H9 (cell line): ENCODE results near the gene SLC1A5. TPM values are rescaled to one million over a fixed set of nuclear protein-coding genes. Genes with fewer than 3 reads are reported as not detected.

Experiments used
- DNase-seq: peaks from one replicate; pipeline ENCODE4 v3.0.0-alpha.2; 2017
- H2AFZ ChIP-seq: one replicate; pipeline ENCODE4 v1.6.1; 2013; ENCODE audit warnings: mild to moderate bottlenecking, low read length, control low read depth, moderate library complexity
- H2AK5ac ChIP-seq: 2 replicates; pipeline ENCODE4 v1.6.1; 2013; ENCODE audit warnings: low read length, control low read depth, mixed read lengths; ENCODE audit not compliant: insufficient read length
- H2BK120ac ChIP-seq: one replicate; pipeline ENCODE4 v1.6.1; 2013; ENCODE audit warnings: low read depth, mild to moderate bottlenecking, low read length, control low read depth, inconsistent platforms; ENCODE audit not compliant: poor library complexity, severe bottlenecking
- H2BK12ac ChIP-seq: 2 replicates; pipeline ENCODE4 v1.6.1; 2013; ENCODE audit warnings: low read length, control low read depth, mixed read lengths, low read depth; ENCODE audit not compliant: insufficient read length
- H2BK15ac ChIP-seq: 2 replicates; pipeline ENCODE4 v1.6.1; 2013; ENCODE audit warnings: low read depth, low read length, control low read depth
- H2BK20ac ChIP-seq: one replicate; pipeline ENCODE4 v1.6.1; 2013; ENCODE audit warnings: low read depth, mild to moderate bottlenecking, low read length, control low read depth, inconsistent platforms; ENCODE audit not compliant: poor library complexity, severe bottlenecking
- H2BK5ac ChIP-seq: 2 replicates; pipeline ENCODE4 v1.6.1; 2013; ENCODE audit warnings: low read length, control low read depth, mixed read lengths; ENCODE audit not compliant: insufficient read length
- H3K14ac ChIP-seq: 2 replicates; pipeline ENCODE4 v1.6.1; 2013; ENCODE audit warnings: low read length, control low read depth; ENCODE audit not compliant: insufficient read depth
- H3K18ac ChIP-seq: 2 replicates; pipeline ENCODE4 v1.6.1; 2013; ENCODE audit warnings: low read depth, mild to moderate bottlenecking, mixed read lengths, low read length, control low read depth; ENCODE audit not compliant: insufficient read length
- H3K23ac ChIP-seq: 2 replicates; pipeline ENCODE4 v1.6.1; 2013; ENCODE audit warnings: low read length, control low read depth, mixed read lengths, low read depth; ENCODE audit not compliant: insufficient read length
- H3K23me2 ChIP-seq: 2 replicates; pipeline ENCODE4 v1.6.1; 2013; ENCODE audit warnings: low read depth, mild to moderate bottlenecking, mixed read lengths, low read length, control low read depth; ENCODE audit not compliant: insufficient read length, poor library complexity, severe bottlenecking
- H3K27ac ChIP-seq: 2 replicates; pipeline ENCODE4 v1.5.1; 2013; ENCODE audit warnings: low read length, control low read depth, mixed read lengths, low read depth; ENCODE audit not compliant: insufficient read length
- H3K27me3 ChIP-seq: 2 replicates; pipeline ENCODE4 v1.6.1; 2013; ENCODE audit warnings: low read length, control low read depth, inconsistent platforms; ENCODE audit not compliant: insufficient read depth
- H3K4ac ChIP-seq: 2 replicates; pipeline ENCODE4 v1.6.1; 2013; ENCODE audit warnings: low read depth, mild to moderate bottlenecking, control low read depth, inconsistent platforms, low read length, moderate library complexity
- H3K4me1 ChIP-seq: 2 replicates; pipeline ENCODE4 v1.6.1; 2013; ENCODE audit warnings: low read length, control low read depth, inconsistent platforms; ENCODE audit not compliant: insufficient read depth
- H3K4me2 ChIP-seq: 2 replicates; pipeline ENCODE4 v1.6.1; 2013; ENCODE audit warnings: low read length, control low read depth, mixed read lengths; ENCODE audit not compliant: insufficient read length, insufficient read depth
- H3K56ac ChIP-seq: 2 replicates; pipeline ENCODE4 v1.6.1; 2013; ENCODE audit warnings: low read depth, mild to moderate bottlenecking, mixed read lengths, low read length, control low read depth; ENCODE audit not compliant: insufficient read length
- H3K79me1 ChIP-seq: 2 replicates; pipeline ENCODE4 v1.6.1; 2013; ENCODE audit warnings: low read depth, mild to moderate bottlenecking, moderate library complexity, low read length, control low read depth, inconsistent platforms; ENCODE audit not compliant: insufficient read depth, poor library complexity, severe bottlenecking
- H3K79me2 ChIP-seq: 2 replicates; pipeline ENCODE4 v1.6.1; 2013; ENCODE audit warnings: low read length, control low read depth, inconsistent platforms; ENCODE audit not compliant: insufficient read depth
- H3K9ac ChIP-seq: 2 replicates; pipeline ENCODE4 v1.6.1; 2013; ENCODE audit warnings: low read length, control low read depth, mixed read lengths; ENCODE audit not compliant: insufficient read length; ENCODE audit errors: extremely low read depth
- H3K9me3 ChIP-seq: one replicate; pipeline ENCODE4 v1.6.1; 2013; ENCODE audit warnings: low read depth, low read length, inconsistent platforms; ENCODE audit not compliant: control insufficient read depth
- H3T11ph ChIP-seq: one replicate; pipeline ENCODE4 v1.6.1; 2013; ENCODE audit warnings: mild to moderate bottlenecking, low read length, control low read depth, inconsistent platforms
- H4K20me1 ChIP-seq: one replicate; pipeline ENCODE4 v1.6.1; 2013; ENCODE audit not compliant: control insufficient read depth, insufficient read length, insufficient read depth
- H4K5ac ChIP-seq: 2 replicates; pipeline ENCODE4 v1.6.1; 2013; ENCODE audit warnings: low read depth, mild to moderate bottlenecking, mixed read lengths, low read length, control low read depth; ENCODE audit not compliant: insufficient read length
- H4K8ac ChIP-seq: replicated peaks from 2 replicates; pipeline ENCODE4 v1.6.1; 2013; ENCODE audit warnings: low read length, control low read depth, mixed read lengths, low read depth; ENCODE audit not compliant: insufficient read length
- H4K91ac ChIP-seq: 2 replicates; pipeline ENCODE4 v1.6.1; 2013; ENCODE audit warnings: low read depth, mild to moderate bottlenecking, moderate library complexity, mixed read lengths, low read length, control low read depth; ENCODE audit not compliant: insufficient read length
- H3K27ac Mint-ChIP-seq, 3 experiments: 2 replicates in 2 of 3; 3 replicates in 1 of 3; pipeline ENCODE4 v1.8.0; 2020 to 2021; ENCODE audit warnings: mixed read lengths in 3 of 3, mild to moderate bottlenecking in 1 of 3, moderate library complexity in 1 of 3
- H3K27me3 Mint-ChIP-seq: 2 replicates; pipeline ENCODE4 v1.8.0; 2021; ENCODE audit warnings: low read depth, mild to moderate bottlenecking, moderate library complexity, mixed read lengths
- H3K36me3 Mint-ChIP-seq, 3 experiments: 2 replicates in 2 of 3; 3 replicates in 1 of 3; pipeline ENCODE4 v1.8.0; 2020 to 2021; ENCODE audit warnings: low read depth in 3 of 3, mixed read lengths in 3 of 3; ENCODE audit not compliant: insufficient read depth in 1 of 3
- H3K4me1 Mint-ChIP-seq, 2 experiments: 2 replicates each; pipeline ENCODE4 v1.8.0; 2020; ENCODE audit warnings: mixed read lengths in 2 of 2
- H3K4me3 Mint-ChIP-seq, 2 experiments: 2 replicates in 1 of 2; 3 replicates in 1 of 2; pipeline ENCODE4 v1.8.0; 2020 to 2021; ENCODE audit warnings: mild to moderate bottlenecking in 2 of 2, mixed read lengths in 2 of 2, moderate library complexity in 1 of 2
- H3K9me3 Mint-ChIP-seq, 2 experiments: 2 replicates in 1 of 2; 3 replicates in 1 of 2; pipeline ENCODE4 v1.8.0; 2020; ENCODE audit warnings: mild to moderate bottlenecking in 2 of 2, mixed read lengths in 2 of 2, moderate library complexity in 1 of 2
- CTCF ChIP-seq: fragments of 200-600 bp; sonication (generic); conservative IDR thresholded peaks from 3 replicates; pipeline ENCODE4 v1.8.0; 2021; ENCODE audit warnings: antibody characterized with exemption, mild to moderate bottlenecking
- WGBS: extraction: QIAGEN DNeasy Blood & Tissue Kit; methylation state at CpG from one replicate; pipeline ENCODE4 v1.1.7; 2013; ENCODE audit warnings: missing lambda C conversion rate, low lambda C conversion rate, mixed read lengths; ENCODE audit not compliant: insufficient read length; ENCODE audit errors: extremely low coverage; 5-methylcytosine and 5-hydroxymethylcytosine counted together
- total RNA-seq: library from RNA; stranded (reverse); gene quantifications from 2 replicates; pipeline ENCODE4 v1.2.1, GENCODE V29; 2021

The SLC1A5 gene
- total RNA-seq, 1 experiment from 2014 or later = 258 TPM

- no peaks in the 10 kb centered on the region for H3K79me1 ChIP-seq
- H3K4me2 ChIP-seq = no peak overlapping the region
- H4K5ac ChIP-seq = no peak overlapping the region
- no peaks in the 10 kb centered on the region for H3K23me2 ChIP-seq
- no peak overlapping the region for H2BK5ac ChIP-seq
- no peak overlapping the region for H3T11ph ChIP-seq
- no peak overlapping the region for H2BK20ac ChIP-seq
- no peak overlapping the region for H4K91ac ChIP-seq
- H2BK12ac ChIP-seq = no peak overlapping the region
- no peak overlapping the region for H2AFZ ChIP-seq
- no peak overlapping the region for H2BK15ac ChIP-seq
- no peak overlapping the region for H3K4ac ChIP-seq
- H3K4me1 ChIP-seq = no peaks in the 10 kb centered on the region
- H3K9ac ChIP-seq = no peak overlapping the region
- no peak overlapping the region for H3K18ac ChIP-seq
- H3K79me2 ChIP-seq = no peaks in the 10 kb centered on the region
- H3K27ac Mint-ChIP-seq = no peak overlapping the region
- no peak for TF ChIP-seq CTCF
- no peaks in the 10 kb centered on the region for H3K9me3 ChIP-seq
- H3K27ac ChIP-seq = no peak overlapping the region
- H3K23ac ChIP-seq = no peak overlapping the region
- H2AK5ac ChIP-seq = no peak overlapping the region
- H3K27me3 Mint-ChIP-seq = peaks cover 2% of the 10 kb centered on the region; the same call in 1 of the 2 replicates
- H3K14ac ChIP-seq = no peak overlapping the region
- no CpG with 5 or more reads among the region's 7 CpGs for WGBS
- H3K36me3 Mint-ChIP-seq = no peaks in the 10 kb centered on the region
- no peak overlapping the region for H4K8ac ChIP-seq
- no peak overlapping the region for H3K4me3 Mint-ChIP-seq
- no peak overlapping the region for H2BK120ac ChIP-seq
- peaks cover 4 to 12% of the 10 kb centered on the region in 2 experiments; a peak in 3 of 4 replicates for H3K4me1 Mint-ChIP-seq
- no peaks in the 10 kb centered on the region for H3K9me3 Mint-ChIP-seq
- H3K56ac ChIP-seq = no peak overlapping the region
- H3K27me3 ChIP-seq = no peaks in the 10 kb centered on the region
- no peaks in the 10 kb centered on the region for H4K20me1 ChIP-seq
- no peak for DNase-seq
Measured at GRCh38 chr19:46813839-46814358, 25.5 kb upstream of the SLC1A5 start.
